NB4 (cell line): ENCODE data around the gene HLA-DMB.

Experiments used
- CTCF ChIP-seq: IDR thresholded peaks from one replicate; pipeline ENCODE4 v1.5.1; 2012; ENCODE audit warnings: low read depth, low read length
- MAX ChIP-seq: IDR thresholded peaks from 2 replicates; pipeline ENCODE4 v1.6.1; 2011; ENCODE audit warnings: low read depth, low read length
- POLR2A ChIP-seq: IDR thresholded peaks from 2 replicates; pipeline ENCODE4 v1.6.1; 2011; ENCODE audit warnings: mild to moderate bottlenecking; ENCODE audit not compliant: insufficient read length; ENCODE audit errors: extremely low read depth

GRCh38 chr6:32941214-32941768, 463 bp upstream of the HLA-DMB start:
- no peak for TF ChIP-seq POLR2A
- TF ChIP-seq CTCF, result no peak
- no peak for TF ChIP-seq MAX
